HEK293 (cell line): ENCODE measurements around the gene PIK3AP1.

Experiments
- CTCF ChIA-PET: fragments of 350-600 bp; formaldehyde crosslinking; extraction: SDS; loops from one replicate; lab custom pipeline; 2021; ENCODE audit warnings: antibody characterized with exemption; lab: Yijun Ruan, JAX
- POLR2A ChIA-PET: fragments of 300-600 bp; formaldehyde crosslinking; extraction: SDS; loops from one replicate; lab custom pipeline; 2020; ENCODE audit warnings: antibody characterized with exemption, inconsistent platforms; lab: Yijun Ruan, JAX
- H3K27ac ChIP-seq: fragments of 200-500 bp; sonication (Bioruptor generic); 2 replicates; pipeline ENCODE4 v1.5.1; 2014; ENCODE audit warnings: low read depth, low read length, control low read depth, inconsistent platforms; ENCODE audit errors: extremely low read depth
- H3K36me3 ChIP-seq, 2 experiments: fragments of 200-500 bp in 1 of 2; sonication (Bioruptor generic) in 1 of 2; 1 replicate in 1 of 2; 2 replicates in 1 of 2; pipeline ENCODE4 v1.5.1; 2014 to 2017; ENCODE audit warnings: inconsistent platforms in 2 of 2, low read length in 2 of 2; ENCODE audit not compliant: control insufficient read depth in 2 of 2, insufficient read depth in 1 of 2
- H3K4me1 ChIP-seq: fragments of 200-500 bp; sonication (Bioruptor generic); 2 replicates; pipeline ENCODE4 v1.5.1; 2014; ENCODE audit warnings: mild to moderate bottlenecking, low read length, inconsistent platforms; ENCODE audit not compliant: control insufficient read depth, insufficient read depth
- H3K4me3 ChIP-seq: 2 replicates; pipeline ENCODE4 v1.5.1; 2011; ENCODE audit warnings: low read depth, mild to moderate bottlenecking, control low read depth, low read length, moderate library complexity
- H3K9me3 ChIP-seq: fragments of 200-500 bp; sonication (Bioruptor generic); 2 replicates; pipeline ENCODE4 v1.5.1; 2014; ENCODE audit warnings: low read depth, low read length, inconsistent platforms; ENCODE audit not compliant: control insufficient read depth, insufficient read depth
- KLF17 ChIP-seq: fragments of 450-650 bp; formaldehyde crosslinking; IDR thresholded peaks from 2 replicates; pipeline ENCODE4 v1.5.1; 2016; ENCODE audit warnings: missing biosample characterization, missing genetic modification characterization
- MEIS1 ChIP-seq: sonication (generic); formaldehyde crosslinking; IDR thresholded peaks from 2 replicates; pipeline ENCODE4 v1.8.1; 2022; ENCODE audit warnings: missing genetic modification reagents, mild to moderate bottlenecking, borderline replicate concordance
- PRDM6 ChIP-seq: fragments of 450-650 bp; formaldehyde crosslinking; IDR thresholded peaks from 2 replicates; pipeline ENCODE4 v1.5.1; 2017; ENCODE audit warnings: missing biosample characterization, missing genetic modification characterization
- SALL2 ChIP-seq: fragments of 450-650 bp; formaldehyde crosslinking; IDR thresholded peaks from 2 replicates; pipeline ENCODE4 v1.5.0; 2017; ENCODE audit warnings: missing biosample characterization, mild to moderate bottlenecking, missing genetic modification characterization, borderline replicate concordance
- SP7 ChIP-seq: fragments of 450-650 bp; formaldehyde crosslinking; IDR thresholded peaks from 2 replicates; pipeline ENCODE4 v1.5.1; 2016; ENCODE audit warnings: missing biosample characterization, missing genetic modification characterization
- WT1 ChIP-seq: fragments of 450-650 bp; formaldehyde crosslinking; IDR thresholded peaks from 2 replicates; pipeline ENCODE4 v1.5.1; 2016; ENCODE audit warnings: missing biosample characterization, missing genetic modification characterization
- ZBTB11 ChIP-seq: fragments of 450-650 bp; formaldehyde crosslinking; conservative IDR thresholded peaks from 2 replicates; pipeline ENCODE4 v1.5.1; 2016; ENCODE audit warnings: low read depth, missing biosample characterization, missing genetic modification characterization
- ZBTB17 ChIP-seq: fragments of 450-650 bp; formaldehyde crosslinking; IDR thresholded peaks from 2 replicates; pipeline ENCODE4 v1.5.1; 2016; ENCODE audit warnings: missing biosample characterization, missing genetic modification characterization
- ZFP41 ChIP-seq: fragments of 450-650 bp; formaldehyde crosslinking; IDR thresholded peaks from 2 replicates; pipeline ENCODE4 v1.5.1; 2016; ENCODE audit warnings: missing biosample characterization, missing genetic modification characterization, borderline replicate concordance
- ZNF140 ChIP-seq: fragments of 450-650 bp; formaldehyde crosslinking; IDR thresholded peaks from 2 replicates; pipeline ENCODE4 v1.5.1; 2016; ENCODE audit warnings: missing biosample characterization, missing genetic modification characterization
- ZNF148 ChIP-seq: fragments of 450-650 bp; formaldehyde crosslinking; IDR thresholded peaks from 2 replicates; pipeline ENCODE4 v1.5.0; 2017; ENCODE audit warnings: missing biosample characterization, missing genetic modification characterization, borderline replicate concordance
- ZNF18 ChIP-seq: fragments of 450-650 bp; formaldehyde crosslinking; IDR thresholded peaks from 2 replicates; pipeline ENCODE4 v1.5.1; 2016; ENCODE audit warnings: missing biosample characterization, missing genetic modification characterization
- ZNF24 ChIP-seq: fragments of 450-650 bp; formaldehyde crosslinking; IDR thresholded peaks from 2 replicates; pipeline ENCODE4 v1.5.1; 2016; ENCODE audit warnings: missing biosample characterization, missing genetic modification characterization
- ZNF248 ChIP-seq: fragments of 450-650 bp; formaldehyde crosslinking; IDR thresholded peaks from 2 replicates; pipeline ENCODE4 v1.5.1; 2017; ENCODE audit warnings: missing biosample characterization, missing genetic modification characterization
- ZNF335 ChIP-seq: fragments of 450-650 bp; formaldehyde crosslinking; conservative IDR thresholded peaks from 2 replicates; pipeline ENCODE4 v1.5.1; 2016; ENCODE audit warnings: missing biosample characterization, missing genetic modification characterization
- ZNF366 ChIP-seq: fragments of 450-650 bp; formaldehyde crosslinking; conservative IDR thresholded peaks from 2 replicates; pipeline ENCODE4 v1.5.1; 2016; ENCODE audit warnings: missing biosample characterization, missing genetic modification characterization
- ZNF521 ChIP-seq: fragments of 450-650 bp; formaldehyde crosslinking; IDR thresholded peaks from 2 replicates; pipeline ENCODE4 v1.5.1; 2017; ENCODE audit warnings: missing biosample characterization, mild to moderate bottlenecking, missing genetic modification characterization
- ZNF626 ChIP-seq: fragments of 450-650 bp; sonication (Bioruptor Pico); formaldehyde crosslinking; IDR thresholded peaks from 2 replicates; pipeline ENCODE4 v1.5.1; 2018; ENCODE audit warnings: missing biosample characterization, missing genetic modification characterization, inconsistent platforms
- ZNF629 ChIP-seq: fragments of 450-650 bp; formaldehyde crosslinking; IDR thresholded peaks from 2 replicates; pipeline ENCODE4 v1.5.1; 2017; ENCODE audit warnings: missing biosample characterization, missing genetic modification characterization
- ZNF707 ChIP-seq: fragments of 450-650 bp; formaldehyde crosslinking; IDR thresholded peaks from 2 replicates; pipeline ENCODE4 v1.5.1; 2016; ENCODE audit warnings: missing biosample characterization, missing genetic modification characterization
- ZSCAN18 ChIP-seq: fragments of 450-650 bp; formaldehyde crosslinking; IDR thresholded peaks from 2 replicates; pipeline ENCODE4 v1.5.1; 2016; ENCODE audit warnings: missing biosample characterization, missing genetic modification characterization

Gene PIK3AP1

GRCh38 chr10:96588616-96589419, 131.5 kb downstream of the PIK3AP1 start:
- H3K36me3 ChIP-seq = no peaks in the 10 kb centered on the region
- H3K27ac ChIP-seq = no peak overlapping the region
- ChIA-PET POLR2A (interaction anchor here (1.2 kb wide), 1 partner anchor 9 kb away, joined by 3 read pairs; no protein-coding TSS in a partner anchor), CTCF (no interaction called here)
- no peaks in the 10 kb centered on the region for H3K9me3 ChIP-seq
- 0 out of 2 replicates have a peak, but pooled peaks cover 13% of the 10 kb centered on the region for H3K4me1 ChIP-seq
- no peak overlapping the region for H3K4me3 ChIP-seq
- TF ChIP-seq ZNF24 (tag by site-specific recombination) (no peak), MEIS1 (CRISPR knock-in tag) (0 out of 2 replicates have a peak, but pooled peaks have one; percentile 49), ZNF140 (tag by site-specific recombination) (no peak), ZNF521 (tag by site-specific recombination) (no peak), SP7 (peak; percentile 48; the same call in 1 of the 2 replicates), ZNF335 (tag by site-specific recombination) (no peak), WT1 (tag by site-specific recombination) (peak; percentile 87), KLF17 (no peak), PRDM6 (tag by site-specific recombination) (0 out of 2 replicates have a peak, but pooled peaks have one; percentile 17), ZNF707 (no peak), ZNF626 (tag by site-specific recombination) (no peak), ZNF18 (no peak), ZFP41 (no peak), ZBTB11 (tag by site-specific recombination) (no peak), ZNF148 (tag by site-specific recombination) (no peak), ZNF366 (peak; percentile 41; the same call in 1 of the 2 replicates), ZBTB17 (peak; percentile 92), ZNF629 (tag by site-specific recombination) (0 out of 2 replicates have a peak, but pooled peaks have one; percentile 33), ZSCAN18 (no peak), ZNF248 (tag by site-specific recombination) (no peak), SALL2 (tag by site-specific recombination) (no peak)
